ENCODE results near the gene ARAP1.

The ARAP1 gene

GRCh38 chr11:72701466-72701865 is 50.7 kb downstream of the ARAP1 start:
- Histone ChIP-seq H3K4me1 (ENCODE audit: control insufficient read depth, insufficient read depth, low read length, poor library complexity, severe bottlenecking) (peaks cover 3% of the 10 kb centered on the region), H3K36me3 (ENCODE audit: control insufficient read depth, insufficient read depth, low read length) (peaks cover 68% of the 10 kb centered on the region), H3K4me3 (ENCODE audit: extremely low read depth, insufficient read depth, low read length, poor library complexity, severe bottlenecking) (no peak overlapping the region), H3K27ac (ENCODE audit: low read depth, low read length, severe bottlenecking) (no peak overlapping the region), H3K9me3 (ENCODE audit: control insufficient read depth, low read length) (no peaks in the 10 kb centered on the region)
- 94 to 95% methylated on average over 10 of the region's 10 CpGs for WGBS, 2 experiments (ENCODE audit: insufficient coverage in 2 of 2)

GRCh38 chr11:72700146-72700545 is 52.1 kb downstream of the ARAP1 start:
- WGBS, 2 experiments (ENCODE audit: insufficient coverage in 2 of 2): 73 to 83% methylated on average over 3 of the region's 3 CpGs
- H3K9me3 ChIP-seq (ENCODE audit: control insufficient read depth, low read length): no peaks in the 10 kb centered on the region
- no peak overlapping the region for H3K27ac ChIP-seq (ENCODE audit: low read depth, low read length, severe bottlenecking)
- peaks cover 68% of the 10 kb centered on the region for H3K36me3 ChIP-seq (ENCODE audit: control insufficient read depth, insufficient read depth, low read length)
- H3K4me3 ChIP-seq (ENCODE audit: extremely low read depth, insufficient read depth, low read length, poor library complexity, severe bottlenecking): no peak overlapping the region
- H3K4me1 ChIP-seq (ENCODE audit: control insufficient read depth, insufficient read depth, low read length, poor library complexity, severe bottlenecking): no peaks in the 10 kb centered on the region

GRCh38 chr11:72697814-72698213 is 54.4 kb downstream of the ARAP1 start:
- H3K27ac ChIP-seq (ENCODE audit: low read depth, low read length, severe bottlenecking): no peak overlapping the region
- WGBS, 2 experiments (ENCODE audit: insufficient coverage in 2 of 2): 94 to 100% methylated on average over 6 to 16 of the region's 16 CpGs
- H3K4me3 ChIP-seq (ENCODE audit: extremely low read depth, insufficient read depth, low read length, poor library complexity, severe bottlenecking): no peak overlapping the region
- H3K36me3 ChIP-seq (ENCODE audit: control insufficient read depth, insufficient read depth, low read length): peaks cover 76% of the 10 kb centered on the region
- H3K4me1 ChIP-seq (ENCODE audit: control insufficient read depth, insufficient read depth, low read length, poor library complexity, severe bottlenecking): no peaks in the 10 kb centered on the region
- H3K9me3 ChIP-seq (ENCODE audit: control insufficient read depth, low read length): no peaks in the 10 kb centered on the region

DNA sequence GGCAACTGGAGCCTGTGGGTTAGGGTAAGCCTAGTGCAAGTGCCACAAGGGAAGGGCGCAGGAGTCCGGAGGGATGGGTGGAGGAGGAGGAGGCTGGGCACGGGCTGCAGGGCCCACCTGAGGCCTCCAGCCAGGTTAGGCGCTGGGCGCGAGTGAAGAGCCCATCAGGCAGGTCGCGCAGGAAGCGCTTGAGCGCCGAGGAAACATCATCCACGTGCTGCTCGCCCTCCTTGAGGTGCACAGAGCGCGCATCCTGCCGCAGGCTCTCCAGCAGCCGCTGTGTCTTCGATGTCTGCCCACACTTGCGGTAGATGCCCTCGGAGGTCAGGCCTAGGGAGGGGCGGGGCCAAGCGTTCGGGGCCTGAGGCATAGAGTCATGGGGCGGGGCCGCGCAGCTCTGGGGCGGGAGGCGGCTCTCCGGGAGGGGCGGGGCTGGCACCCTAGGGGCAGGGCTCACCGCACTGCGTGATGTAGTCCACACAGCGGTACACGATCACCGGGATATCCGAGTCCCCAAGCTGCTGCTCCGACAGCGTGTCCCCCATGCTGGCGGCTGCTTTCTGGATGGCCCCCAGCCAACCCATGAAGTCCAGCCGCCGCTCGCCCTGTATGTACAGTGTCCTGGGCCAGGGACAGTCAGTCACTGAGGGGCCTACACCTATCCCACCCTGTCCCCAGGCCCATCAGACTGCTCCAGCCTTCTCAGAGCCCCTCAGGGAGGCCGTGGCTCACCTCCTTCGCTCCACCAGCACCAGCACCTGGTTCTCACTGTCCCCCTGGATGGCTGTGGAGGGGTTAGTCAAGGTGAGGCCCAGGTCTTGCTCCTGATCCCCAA is 55.1 kb downstream of the ARAP1 start:
- Histone ChIP-seq H3K27ac (ENCODE audit: low read depth, low read length, severe bottlenecking) (no peak overlapping the region), H3K36me3 (ENCODE audit: control insufficient read depth, insufficient read depth, low read length) (peaks cover 74% of the 10 kb centered on the region), H3K4me1 (ENCODE audit: control insufficient read depth, insufficient read depth, low read length, poor library complexity, severe bottlenecking) (no peaks in the 10 kb centered on the region), H3K9me3 (ENCODE audit: control insufficient read depth, low read length) (no peaks in the 10 kb centered on the region), H3K4me3 (ENCODE audit: extremely low read depth, insufficient read depth, low read length, poor library complexity, severe bottlenecking) (no peak overlapping the region)
- 92 to 95% methylated on average over 31 to 33 of the region's 44 CpGs for WGBS, 2 experiments (ENCODE audit: insufficient coverage in 2 of 2)

DNA sequence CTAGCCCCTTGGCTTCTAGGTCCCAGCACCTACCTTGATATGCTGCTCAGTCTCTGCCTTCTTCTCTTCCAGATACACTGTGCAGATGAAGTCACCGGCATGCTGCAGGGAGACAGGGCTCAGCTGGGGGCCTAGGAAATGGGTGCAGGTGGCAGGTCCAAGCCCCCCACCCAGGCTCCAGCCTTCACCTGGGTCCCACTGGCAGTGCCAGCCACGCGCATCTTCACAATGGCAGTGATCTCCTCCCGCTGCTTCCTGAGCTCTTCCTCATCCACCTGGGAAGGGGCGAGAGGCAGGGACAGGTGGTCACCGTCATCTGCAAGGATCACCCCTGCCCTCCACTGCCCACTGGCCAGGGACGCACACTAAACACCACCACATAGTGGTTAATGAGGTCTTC is 56.9 kb downstream of the ARAP1 start:
- Histone ChIP-seq H3K4me1 (ENCODE audit: control insufficient read depth, insufficient read depth, low read length, poor library complexity, severe bottlenecking) (no peaks in the 10 kb centered on the region), H3K27ac (ENCODE audit: low read depth, low read length, severe bottlenecking) (no peak overlapping the region), H3K4me3 (ENCODE audit: extremely low read depth, insufficient read depth, low read length, poor library complexity, severe bottlenecking) (no peak overlapping the region), H3K9me3 (ENCODE audit: control insufficient read depth, low read length) (no peaks in the 10 kb centered on the region), H3K36me3 (ENCODE audit: control insufficient read depth, insufficient read depth, low read length) (peaks cover 81% of the 10 kb centered on the region)
- WGBS, 2 experiments (ENCODE audit: insufficient coverage in 2 of 2): 96 to 97% methylated on average over 7 of the region's 7 CpGs

DNA sequence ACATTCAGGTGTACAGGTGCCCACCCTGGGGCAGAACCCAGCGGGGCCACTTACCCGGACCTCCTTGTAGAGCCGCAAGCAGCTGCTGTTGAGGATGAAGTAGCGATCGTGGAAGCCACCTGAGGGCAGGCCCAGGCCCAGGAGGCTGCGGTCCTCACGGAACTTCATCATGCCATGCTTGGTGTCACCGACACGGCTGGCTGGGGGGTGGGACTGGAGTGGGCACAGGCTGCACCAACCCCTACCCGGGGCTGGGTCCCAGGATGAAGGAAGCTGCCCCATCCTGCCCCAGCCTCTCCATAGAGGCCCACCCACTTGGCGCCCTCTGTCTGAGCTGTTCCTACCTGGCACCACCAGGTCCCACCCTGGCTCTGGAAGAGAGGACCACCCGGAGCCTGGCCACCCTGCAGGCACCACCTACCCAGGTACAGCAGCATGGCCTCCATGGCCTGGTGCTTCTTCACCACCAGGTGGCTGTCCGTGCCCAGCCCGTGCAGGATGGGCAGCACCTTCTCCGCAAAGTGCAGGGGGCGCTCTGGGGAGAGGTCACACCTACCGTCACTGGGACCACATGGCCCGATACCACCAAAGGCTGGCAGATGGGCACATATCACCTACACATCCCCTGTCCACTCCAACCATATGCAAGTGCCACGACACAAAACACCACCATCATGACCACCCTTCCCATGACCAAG is 58.8 kb downstream of the ARAP1 start:
- Histone ChIP-seq H3K4me1 (ENCODE audit: control insufficient read depth, insufficient read depth, low read length, poor library complexity, severe bottlenecking) (no peaks in the 10 kb centered on the region), H3K36me3 (ENCODE audit: control insufficient read depth, insufficient read depth, low read length) (peaks cover 86% of the 10 kb centered on the region)

GRCh38 chr11:72692498-72693237 is 59.5 kb downstream of the ARAP1 start:
- H3K27ac ChIP-seq (ENCODE audit: low read depth, low read length, severe bottlenecking): no peak overlapping the region
- no peaks in the 10 kb centered on the region for H3K9me3 ChIP-seq (ENCODE audit: control insufficient read depth, low read length)
- no peak overlapping the region for H3K4me3 ChIP-seq (ENCODE audit: extremely low read depth, insufficient read depth, low read length, poor library complexity, severe bottlenecking)
- 93 to 100% methylated on average over 6 to 9 of the region's 9 CpGs for WGBS, 2 experiments (ENCODE audit: insufficient coverage in 2 of 2)
- peaks cover 87% of the 10 kb centered on the region for H3K36me3 ChIP-seq (ENCODE audit: control insufficient read depth, insufficient read depth, low read length)
- H3K4me1 ChIP-seq (ENCODE audit: control insufficient read depth, insufficient read depth, low read length, poor library complexity, severe bottlenecking): no peaks in the 10 kb centered on the region

More for the DNA sequence above, 58.8 kb downstream of the ARAP1 start:
- no peak overlapping the region for H3K4me3 ChIP-seq (ENCODE audit: extremely low read depth, insufficient read depth, low read length, poor library complexity, severe bottlenecking)
- WGBS, 2 experiments (ENCODE audit: insufficient coverage in 2 of 2): 94 to 95% methylated on average over 15 to 19 of the region's 19 CpGs
- H3K9me3 ChIP-seq (ENCODE audit: control insufficient read depth, low read length): no peaks in the 10 kb centered on the region
- H3K27ac ChIP-seq (ENCODE audit: low read depth, low read length, severe bottlenecking): no peak overlapping the region

- H3K27ac ChIP-seq (ENCODE audit: low read depth, low read length, severe bottlenecking): no peak overlapping the region
- 89 to 91% methylated on average over 4 of the region's 4 CpGs for WGBS, 2 experiments (ENCODE audit: insufficient coverage in 2 of 2)
- H3K4me1 ChIP-seq (ENCODE audit: control insufficient read depth, insufficient read depth, low read length, poor library complexity, severe bottlenecking): no peaks in the 10 kb centered on the region
- H3K4me3 ChIP-seq (ENCODE audit: extremely low read depth, insufficient read depth, low read length, poor library complexity, severe bottlenecking): no peak overlapping the region
- no peaks in the 10 kb centered on the region for H3K9me3 ChIP-seq (ENCODE audit: control insufficient read depth, low read length)
- H3K36me3 ChIP-seq (ENCODE audit: control insufficient read depth, insufficient read depth, low read length): peaks cover 76% of the 10 kb centered on the region
Measured at GRCh38 chr11:72690166-72690565, 62.0 kb downstream of the ARAP1 start.

DNA sequence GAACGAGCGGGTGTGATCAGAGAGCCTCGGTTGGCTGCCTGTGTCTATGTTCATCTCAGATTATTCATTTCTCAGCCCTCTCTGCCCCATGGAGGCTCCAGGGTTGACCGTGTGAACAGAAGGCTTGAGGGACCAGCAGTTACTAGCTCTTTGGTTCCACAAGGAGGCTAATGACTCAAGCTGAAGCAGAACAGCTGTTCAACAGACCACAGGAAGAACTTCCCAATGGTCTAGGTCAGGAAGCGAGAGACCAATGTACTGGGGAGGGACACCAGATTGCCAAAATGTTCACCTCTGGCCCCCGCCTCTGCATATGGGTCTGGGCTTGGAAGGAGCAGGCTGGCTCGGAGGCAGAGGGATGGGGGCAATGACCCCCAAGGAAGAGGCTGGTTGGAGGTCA is 63.3 kb downstream of the ARAP1 start:
- Histone ChIP-seq H3K4me3 (ENCODE audit: extremely low read depth, insufficient read depth, low read length, poor library complexity, severe bottlenecking) (no peak overlapping the region), H3K27ac (ENCODE audit: low read depth, low read length, severe bottlenecking) (no peak overlapping the region), H3K36me3 (ENCODE audit: control insufficient read depth, insufficient read depth, low read length) (peaks cover 63% of the 10 kb centered on the region), H3K9me3 (ENCODE audit: control insufficient read depth, low read length) (no peaks in the 10 kb centered on the region), H3K4me1 (ENCODE audit: control insufficient read depth, insufficient read depth, low read length, poor library complexity, severe bottlenecking) (no peaks in the 10 kb centered on the region)
- 92 to 97% methylated on average over 6 of the region's 7 CpGs for WGBS, 2 experiments (ENCODE audit: insufficient coverage in 2 of 2)

DNA sequence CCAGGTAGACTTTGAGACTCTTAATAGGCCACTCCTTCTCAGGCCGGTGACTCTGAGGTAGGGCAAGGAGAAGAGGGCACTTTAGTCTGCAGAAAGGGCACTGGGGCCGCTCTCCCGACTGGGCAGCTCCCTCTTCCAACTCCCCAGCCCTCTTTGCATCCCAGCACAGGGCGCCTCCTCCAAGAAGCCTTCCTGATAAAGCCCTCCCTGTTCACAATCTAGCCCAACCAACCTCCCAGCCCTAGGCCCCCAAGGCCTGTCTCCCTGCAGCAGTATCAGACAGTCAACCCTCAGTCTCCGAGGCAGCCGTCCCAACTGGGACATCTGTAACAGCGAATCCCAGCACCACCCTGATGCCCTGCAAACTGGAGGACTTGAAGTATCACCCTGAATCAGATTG is 63.7 kb downstream of the ARAP1 start:
- Histone ChIP-seq H3K27ac (ENCODE audit: low read depth, low read length, severe bottlenecking) (no peak overlapping the region), H3K9me3 (ENCODE audit: control insufficient read depth, low read length) (no peaks in the 10 kb centered on the region), H3K4me1 (ENCODE audit: control insufficient read depth, insufficient read depth, low read length, poor library complexity, severe bottlenecking) (no peaks in the 10 kb centered on the region), H3K4me3 (ENCODE audit: extremely low read depth, insufficient read depth, low read length, poor library complexity, severe bottlenecking) (no peak overlapping the region), H3K36me3 (ENCODE audit: control insufficient read depth, insufficient read depth, low read length) (peaks cover 60% of the 10 kb centered on the region)
- 89 to 90% methylated on average over 5 to 6 of the region's 7 CpGs for WGBS, 2 experiments (ENCODE audit: insufficient coverage in 2 of 2)

Measured in mesodermal cell (in vitro differentiated cells).